ENCODE results near the gene RASSF8. TPM values are rescaled to one million over a fixed set of nuclear protein-coding genes. Genes with fewer than 3 reads are reported as not detected.

RASSF8 gene
- total and polyA plus RNA-seq, 9 of the 15 experiments (the other 6 are each of a cell fraction or from before 2014, with no cell fraction given), result 0.01 to 0.36 (median 0.12) TPM; not detected in 1

- Histone ChIP-seq H3K4me3 (no peak overlapping the region), H3K4me2 (ENCODE audit: insufficient read depth, low read length) (no peak overlapping the region), H3K9me1 (ENCODE audit: control insufficient read depth, insufficient read depth, low read length) (no peaks in the 10 kb centered on the region), H3K4me1 (replicated peaks in 1 of 2; ENCODE audit: control insufficient read depth in 2 of 2, insufficient read depth in 2 of 2, low read length in 2 of 2) (no peaks in the 10 kb centered on the region), H3K27ac (ENCODE audit: extremely low read depth, low read depth, low read length) (no peak overlapping the region), H3K27me3 (ENCODE audit: control insufficient read depth in 2 of 2, insufficient read depth in 2 of 2, low read length in 2 of 2) (no peaks in the 10 kb centered on the region; a peak in 2 of 5 replicates), H3K79me2 (ENCODE audit: control insufficient read depth, insufficient read depth, low read length) (no peaks in the 10 kb centered on the region), H3K36me3 (ENCODE audit: control insufficient read depth, insufficient read depth, low read length) (no peaks in the 10 kb centered on the region), H2AFZ (ENCODE audit: low read depth, low read length) (no peak overlapping the region), H4K20me1 (replicated peaks; ENCODE audit: control insufficient read depth, insufficient read depth, low read length) (no peaks in the 10 kb centered on the region), H3K9me3 (replicated peaks; ENCODE audit: control insufficient read depth, insufficient read depth, low read depth, low read length) (no peaks in the 10 kb centered on the region), H3K9ac (ENCODE audit: insufficient read depth in 1 of 2, low read depth in 2 of 2, low read length in 2 of 2) (no peak overlapping the region)
- TF ChIP-seq MAFG (tag; conservative IDR thresholded peaks at IDR 0.05), result 0 out of 2 replicates have a peak, but pooled peaks have one; percentile 14
- peak; percentile 48; the same call in 1 of the 2 replicates for TF ChIP-seq ZNF316 (IDR thresholded peaks at IDR 0.05)
- TF ChIP-seq ZNF76 (CRISPR knock-in tag; IDR thresholded peaks at IDR 0.05; ENCODE audit: borderline replicate concordance), result no peak
- TF ChIP-seq ZNF133 (CRISPR knock-in tag; IDR thresholded peaks at IDR 0.05), result no peak
- 0 out of 2 replicates have a peak, but pooled peaks have one; percentile 13 for TF ChIP-seq C11orf30 (IDR thresholded peaks at IDR 0.05; ENCODE audit: low read depth)
- ATAC-seq (no peak), DNase-seq (ENCODE audit: extremely low read depth in 1 of 4, low spot score in 3 of 4) (no peak), FAIRE-seq (no peak)
- intact Hi-C loops (cut with micrococcal nuclease) (no loop called here), in situ Hi-C loops (cut with MboI) (no loop called here)
- POLR2A ChIA-PET, result no interaction called here
- 23% methylated on average over 2 of the region's 2 CpGs for WGBS (ENCODE audit: insufficient coverage, low coverage, missing lambda C conversion rate)
- BruUV-seq (replicated peaks), result no TSS peak
- CTCF ChIA-PET (ENCODE audit: low intra/inter-chr PET ratio), result no interaction called here
Observed at GRCh38 chr12:25984759-25985158, 26.3 kb downstream of the RASSF8 start.

- WGBS (ENCODE audit: insufficient coverage, low coverage, missing lambda C conversion rate), result under 1% methylated on average over 8 of the region's 8 CpGs
- no peak for DNase-seq (ENCODE audit: extremely low read depth in 1 of 4, low spot score in 3 of 4)
- Histone ChIP-seq H3K27ac (ENCODE audit: extremely low read depth, low read depth, low read length) (no peak overlapping the region), H3K4me1 (replicated peaks in 1 of 2; ENCODE audit: control insufficient read depth in 2 of 2, insufficient read depth in 2 of 2, low read length in 2 of 2) (no peaks in the 10 kb centered on the region), H4K20me1 (replicated peaks; ENCODE audit: control insufficient read depth, insufficient read depth, low read length) (no peaks in the 10 kb centered on the region), H3K79me2 (ENCODE audit: control insufficient read depth, insufficient read depth, low read length) (no peaks in the 10 kb centered on the region), H2AFZ (ENCODE audit: low read depth, low read length) (no peak overlapping the region), H3K36me3 (ENCODE audit: control insufficient read depth, insufficient read depth, low read length) (no peaks in the 10 kb centered on the region), H3K4me3 (no peak overlapping the region), H3K9me3 (replicated peaks; ENCODE audit: control insufficient read depth, insufficient read depth, low read depth, low read length) (no peaks in the 10 kb centered on the region), H3K4me2 (ENCODE audit: insufficient read depth, low read length) (no peak overlapping the region), H3K9me1 (ENCODE audit: control insufficient read depth, insufficient read depth, low read length) (no peaks in the 10 kb centered on the region), H3K27me3 (ENCODE audit: control insufficient read depth in 2 of 2, insufficient read depth in 2 of 2, low read length in 2 of 2) (no peaks in the 10 kb centered on the region; a peak in 2 of 5 replicates), H3K9ac (ENCODE audit: insufficient read depth in 1 of 2, low read depth in 2 of 2, low read length in 2 of 2) (no peak overlapping the region)
- no peak for ATAC-seq
- in situ Hi-C loops (cut with MboI) (no loop called here), intact Hi-C loops (cut with micrococcal nuclease) (no loop called here)
- no TSS peak for BruUV-seq (replicated peaks)
- no peak for FAIRE-seq
- CTCF ChIA-PET (ENCODE audit: low intra/inter-chr PET ratio), result no interaction called here
- POLR2A ChIA-PET, result no interaction called here
- TF ChIP-seq ZNF384 (IDR thresholded peaks at IDR 0.05; ENCODE audit: low read depth, low read length), result no peak
- no peak for TF ChIP-seq KLF1 (tag; IDR thresholded peaks at IDR 0.05)
- no peak for TF ChIP-seq ZNF3 (CRISPR knock-in tag; IDR thresholded peaks at IDR 0.05)
- no peak for TF ChIP-seq JUN (IDR thresholded peaks at IDR 0.05; ENCODE audit: borderline replicate concordance, low read depth, low read length)
- TF ChIP-seq JUN (CRISPR knock-in tag; IDR thresholded peaks at IDR 0.05; ENCODE audit: borderline replicate concordance), result no peak
- TF ChIP-seq CXXC5 (CRISPR knock-in tag; IDR thresholded peaks at IDR 0.05), result no peak
- no peak for TF ChIP-seq ZNF512 (tag; IDR thresholded peaks at IDR 0.05)
- TF ChIP-seq ADNP (tag; IDR thresholded peaks at IDR 0.05), result no peak
- no peak for TF ChIP-seq STAT5A (IDR thresholded peaks at IDR 0.05; ENCODE audit: borderline replicate concordance, low read length)
- TF ChIP-seq ZNF232 (CRISPR knock-in tag; IDR thresholded peaks at IDR 0.05), result no peak
Observed at GRCh38 chr12:25985316-25986175, 27.1 kb downstream of the RASSF8 start.
